H9 (cell line): ENCODE measurements around the gene NF1. TPM values are rescaled to one million over a fixed set of nuclear protein-coding genes. Genes with fewer than 3 reads are reported as not detected.

Source experiments
- DNase-seq: peaks from one replicate; pipeline ENCODE4 v3.0.0-alpha.2; 2017
- H2AFZ ChIP-seq: one replicate; pipeline ENCODE4 v1.6.1; 2013; ENCODE audit warnings: mild to moderate bottlenecking, low read length, control low read depth, moderate library complexity
- H2AK5ac ChIP-seq: 2 replicates; pipeline ENCODE4 v1.6.1; 2013; ENCODE audit warnings: low read length, control low read depth, mixed read lengths; ENCODE audit not compliant: insufficient read length
- H2BK120ac ChIP-seq: one replicate; pipeline ENCODE4 v1.6.1; 2013; ENCODE audit warnings: low read depth, mild to moderate bottlenecking, low read length, control low read depth, inconsistent platforms; ENCODE audit not compliant: poor library complexity, severe bottlenecking
- H2BK12ac ChIP-seq: 2 replicates; pipeline ENCODE4 v1.6.1; 2013; ENCODE audit warnings: low read length, control low read depth, mixed read lengths, low read depth; ENCODE audit not compliant: insufficient read length
- H2BK15ac ChIP-seq: 2 replicates; pipeline ENCODE4 v1.6.1; 2013; ENCODE audit warnings: low read depth, low read length, control low read depth
- H2BK20ac ChIP-seq: one replicate; pipeline ENCODE4 v1.6.1; 2013; ENCODE audit warnings: low read depth, mild to moderate bottlenecking, low read length, control low read depth, inconsistent platforms; ENCODE audit not compliant: poor library complexity, severe bottlenecking
- H2BK5ac ChIP-seq: 2 replicates; pipeline ENCODE4 v1.6.1; 2013; ENCODE audit warnings: low read length, control low read depth, mixed read lengths; ENCODE audit not compliant: insufficient read length
- H3K14ac ChIP-seq: 2 replicates; pipeline ENCODE4 v1.6.1; 2013; ENCODE audit warnings: low read length, control low read depth; ENCODE audit not compliant: insufficient read depth
- H3K18ac ChIP-seq: 2 replicates; pipeline ENCODE4 v1.6.1; 2013; ENCODE audit warnings: low read depth, mild to moderate bottlenecking, mixed read lengths, low read length, control low read depth; ENCODE audit not compliant: insufficient read length
- H3K23ac ChIP-seq: 2 replicates; pipeline ENCODE4 v1.6.1; 2013; ENCODE audit warnings: low read length, control low read depth, mixed read lengths, low read depth; ENCODE audit not compliant: insufficient read length
- H3K23me2 ChIP-seq: 2 replicates; pipeline ENCODE4 v1.6.1; 2013; ENCODE audit warnings: low read depth, mild to moderate bottlenecking, mixed read lengths, low read length, control low read depth; ENCODE audit not compliant: insufficient read length, poor library complexity, severe bottlenecking
- H3K27ac ChIP-seq: 2 replicates; pipeline ENCODE4 v1.5.1; 2013; ENCODE audit warnings: low read length, control low read depth, mixed read lengths, low read depth; ENCODE audit not compliant: insufficient read length
- H3K27me3 ChIP-seq: 2 replicates; pipeline ENCODE4 v1.6.1; 2013; ENCODE audit warnings: low read length, control low read depth, inconsistent platforms; ENCODE audit not compliant: insufficient read depth
- H3K4ac ChIP-seq: 2 replicates; pipeline ENCODE4 v1.6.1; 2013; ENCODE audit warnings: low read depth, mild to moderate bottlenecking, control low read depth, inconsistent platforms, low read length, moderate library complexity
- H3K4me1 ChIP-seq: 2 replicates; pipeline ENCODE4 v1.6.1; 2013; ENCODE audit warnings: low read length, control low read depth, inconsistent platforms; ENCODE audit not compliant: insufficient read depth
- H3K4me2 ChIP-seq: 2 replicates; pipeline ENCODE4 v1.6.1; 2013; ENCODE audit warnings: low read length, control low read depth, mixed read lengths; ENCODE audit not compliant: insufficient read length, insufficient read depth
- H3K56ac ChIP-seq: 2 replicates; pipeline ENCODE4 v1.6.1; 2013; ENCODE audit warnings: low read depth, mild to moderate bottlenecking, mixed read lengths, low read length, control low read depth; ENCODE audit not compliant: insufficient read length
- H3K79me1 ChIP-seq: 2 replicates; pipeline ENCODE4 v1.6.1; 2013; ENCODE audit warnings: low read depth, mild to moderate bottlenecking, moderate library complexity, low read length, control low read depth, inconsistent platforms; ENCODE audit not compliant: insufficient read depth, poor library complexity, severe bottlenecking
- H3K79me2 ChIP-seq: 2 replicates; pipeline ENCODE4 v1.6.1; 2013; ENCODE audit warnings: low read length, control low read depth, inconsistent platforms; ENCODE audit not compliant: insufficient read depth
- H3K9ac ChIP-seq: 2 replicates; pipeline ENCODE4 v1.6.1; 2013; ENCODE audit warnings: low read length, control low read depth, mixed read lengths; ENCODE audit not compliant: insufficient read length; ENCODE audit errors: extremely low read depth
- H3K9me3 ChIP-seq: one replicate; pipeline ENCODE4 v1.6.1; 2013; ENCODE audit warnings: low read depth, low read length, inconsistent platforms; ENCODE audit not compliant: control insufficient read depth
- H3T11ph ChIP-seq: one replicate; pipeline ENCODE4 v1.6.1; 2013; ENCODE audit warnings: mild to moderate bottlenecking, low read length, control low read depth, inconsistent platforms
- H4K20me1 ChIP-seq: one replicate; pipeline ENCODE4 v1.6.1; 2013; ENCODE audit not compliant: control insufficient read depth, insufficient read length, insufficient read depth
- H4K5ac ChIP-seq: 2 replicates; pipeline ENCODE4 v1.6.1; 2013; ENCODE audit warnings: low read depth, mild to moderate bottlenecking, mixed read lengths, low read length, control low read depth; ENCODE audit not compliant: insufficient read length
- H4K8ac ChIP-seq: replicated peaks from 2 replicates; pipeline ENCODE4 v1.6.1; 2013; ENCODE audit warnings: low read length, control low read depth, mixed read lengths, low read depth; ENCODE audit not compliant: insufficient read length
- H4K91ac ChIP-seq: 2 replicates; pipeline ENCODE4 v1.6.1; 2013; ENCODE audit warnings: low read depth, mild to moderate bottlenecking, moderate library complexity, mixed read lengths, low read length, control low read depth; ENCODE audit not compliant: insufficient read length
- H3K27ac Mint-ChIP-seq, 3 experiments: 2 replicates in 2 of 3; 3 replicates in 1 of 3; pipeline ENCODE4 v1.8.0; 2020 to 2021; ENCODE audit warnings: mixed read lengths in 3 of 3, mild to moderate bottlenecking in 1 of 3, moderate library complexity in 1 of 3
- H3K27me3 Mint-ChIP-seq: 2 replicates; pipeline ENCODE4 v1.8.0; 2021; ENCODE audit warnings: low read depth, mild to moderate bottlenecking, moderate library complexity, mixed read lengths
- H3K36me3 Mint-ChIP-seq, 3 experiments: 2 replicates in 2 of 3; 3 replicates in 1 of 3; pipeline ENCODE4 v1.8.0; 2020 to 2021; ENCODE audit warnings: low read depth in 3 of 3, mixed read lengths in 3 of 3; ENCODE audit not compliant: insufficient read depth in 1 of 3
- H3K4me1 Mint-ChIP-seq, 2 experiments: 2 replicates each; pipeline ENCODE4 v1.8.0; 2020; ENCODE audit warnings: mixed read lengths in 2 of 2
- H3K4me3 Mint-ChIP-seq, 2 experiments: 2 replicates in 1 of 2; 3 replicates in 1 of 2; pipeline ENCODE4 v1.8.0; 2020 to 2021; ENCODE audit warnings: mild to moderate bottlenecking in 2 of 2, mixed read lengths in 2 of 2, moderate library complexity in 1 of 2
- H3K9me3 Mint-ChIP-seq, 2 experiments: 2 replicates in 1 of 2; 3 replicates in 1 of 2; pipeline ENCODE4 v1.8.0; 2020; ENCODE audit warnings: mild to moderate bottlenecking in 2 of 2, mixed read lengths in 2 of 2, moderate library complexity in 1 of 2
- CTCF ChIP-seq: fragments of 200-600 bp; sonication (generic); conservative IDR thresholded peaks from 3 replicates; pipeline ENCODE4 v1.8.0; 2021; ENCODE audit warnings: antibody characterized with exemption, mild to moderate bottlenecking
- WGBS: extraction: QIAGEN DNeasy Blood & Tissue Kit; methylation state at CpG from one replicate; pipeline ENCODE4 v1.1.7; 2013; ENCODE audit warnings: missing lambda C conversion rate, low lambda C conversion rate, mixed read lengths; ENCODE audit not compliant: insufficient read length; ENCODE audit errors: extremely low coverage; 5-methylcytosine and 5-hydroxymethylcytosine counted together
- total RNA-seq: library from RNA; stranded (reverse); gene quantifications from 2 replicates; pipeline ENCODE4 v1.2.1, GENCODE V29; 2021

The NF1 gene
- total RNA-seq, 1 experiment from 2014 or later = 38.1 TPM

GRCh38 chr17:31092475-31093064 is 2.2 kb upstream of the NF1 start:
- no peak for DNase-seq
- H3K4me1 ChIP-seq = 0 out of 2 replicates have a peak, but pooled peaks cover 3% of the 10 kb centered on the region
- no peak overlapping the region for H4K8ac ChIP-seq
- no peaks in the 10 kb centered on the region for H3K79me2 ChIP-seq
- no peak overlapping the region for H2AFZ ChIP-seq
- no peaks in the 10 kb centered on the region for H3K27me3 ChIP-seq
- H3K4ac ChIP-seq = no peak overlapping the region
- no peaks in the 10 kb centered on the region for H4K20me1 ChIP-seq
- H3K36me3 Mint-ChIP-seq = peaks cover 1 to 4% (median 1%) of the 10 kb centered on the region in 3 experiments; a peak in 1 of 7 replicates
- peaks cover 17% of the 10 kb centered on the region in 2 experiments for H3K4me1 Mint-ChIP-seq
- H3K9ac ChIP-seq = no peak overlapping the region
- H2BK12ac ChIP-seq = no peak overlapping the region
- H3K4me3 Mint-ChIP-seq = no peak overlapping the region
- H3K23ac ChIP-seq = no peak overlapping the region
- H2AK5ac ChIP-seq = no peak overlapping the region
- no peaks in the 10 kb centered on the region for H3K27me3 Mint-ChIP-seq
- no peak overlapping the region for H2BK120ac ChIP-seq
- no peak overlapping the region for H3K4me2 ChIP-seq
- H3K56ac ChIP-seq = no peak overlapping the region
- H2BK20ac ChIP-seq = no peak overlapping the region
- H4K91ac ChIP-seq = no peak overlapping the region
- H3K23me2 ChIP-seq = peaks cover 8% of the 10 kb centered on the region
- H2BK5ac ChIP-seq = no peak overlapping the region
- no peak overlapping the region for H3K18ac ChIP-seq
- WGBS = no CpG with 5 or more reads among the region's 1 CpG
- H3K9me3 ChIP-seq = no peaks in the 10 kb centered on the region
- H3K14ac ChIP-seq = no peak overlapping the region
- no peaks in the 10 kb centered on the region; a peak in 1 of 5 replicates for H3K9me3 Mint-ChIP-seq
- no peak overlapping the region for H4K5ac ChIP-seq
- no peak for TF ChIP-seq CTCF
- no peaks in the 10 kb centered on the region for H3K79me1 ChIP-seq
- H2BK15ac ChIP-seq = no peak overlapping the region
- H3K27ac ChIP-seq = no peak overlapping the region
- H3K27ac Mint-ChIP-seq = no peak overlapping the region; a peak in 1 of 7 replicates
- H3T11ph ChIP-seq = no peak overlapping the region
